ENCODE results near the gene CYTH4.

DNA sequence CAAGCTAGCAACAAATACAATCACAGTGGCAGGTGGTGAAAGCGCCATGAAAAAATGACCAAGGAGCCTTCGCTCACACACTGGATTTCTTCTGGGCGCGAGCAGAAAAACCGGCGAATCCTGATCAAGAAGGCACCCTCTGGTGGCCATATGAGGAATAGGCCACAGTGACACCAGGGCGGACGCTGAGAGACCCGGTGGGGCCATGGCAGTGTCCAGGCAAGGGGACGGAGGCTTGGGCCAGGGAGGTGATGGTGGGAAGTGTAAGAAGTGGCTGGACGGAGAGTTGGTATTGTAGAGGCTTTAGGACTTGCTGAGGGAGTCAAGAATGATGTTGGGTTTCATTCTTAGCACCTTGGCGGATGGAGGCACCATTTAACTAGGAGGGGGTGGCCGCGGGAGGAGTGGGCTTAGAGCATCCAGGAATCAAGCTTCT, 21.4 kb upstream of the CYTH4 start:
- TF ChIP-seq CTCF (IDR thresholded peaks at IDR 0.05) (peak; percentile 93), ZFX (IDR thresholded peaks at IDR 0.05; ENCODE audit: borderline replicate concordance) (no peak)

Data from 22Rv1 (cell line).